Measurements from ENCODE around the gene HCAR3.
"Not testable (repeated sequence)": the region's sequence is repeated elsewhere in the genome, so short reads cannot be mapped to it uniquely, and the experiment has no call there.

DNA sequence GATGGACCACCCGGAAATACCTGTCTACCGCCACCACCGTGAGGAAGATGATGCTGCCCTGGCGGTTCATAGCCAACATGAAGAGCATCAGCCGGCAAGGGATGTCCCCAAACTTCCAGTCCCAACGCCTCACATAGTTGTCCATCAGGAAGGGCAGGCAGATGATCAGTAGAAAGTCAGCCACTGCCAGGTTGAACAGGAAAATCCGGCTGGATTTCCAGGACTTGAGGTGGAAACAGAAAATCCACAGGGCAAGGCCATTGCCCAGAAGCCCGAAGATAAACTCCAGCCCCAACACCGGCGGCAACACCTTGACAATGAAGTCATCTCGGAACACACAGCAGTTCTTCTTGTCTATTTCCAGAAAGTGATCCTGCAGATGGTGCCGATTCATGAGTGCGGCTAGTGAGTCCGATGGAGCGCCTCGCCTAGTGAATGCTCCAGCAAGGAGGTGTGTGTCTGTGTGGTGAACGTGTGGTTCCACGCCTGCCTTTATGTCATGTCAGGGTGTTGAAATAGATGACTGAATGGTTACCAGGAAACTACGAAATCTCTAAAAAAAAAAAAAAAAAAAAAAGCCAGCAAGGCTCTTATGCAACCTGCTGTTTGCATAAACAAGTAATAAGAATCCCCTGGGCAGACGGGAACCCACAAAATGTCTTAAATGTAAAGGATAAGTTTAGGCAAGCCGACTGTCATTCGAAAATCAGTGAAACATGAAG, 13.6 kb downstream of the HCAR3 start, which contains the start of gene HCAR2:
- not testable (repeated sequence) for TF ChIP-seq SNAI2, ZFP3, ESRRG (CRISPR knock-in tag; IDR thresholded peaks at IDR 0.05)
- TF ChIP-seq, protein P1, sequence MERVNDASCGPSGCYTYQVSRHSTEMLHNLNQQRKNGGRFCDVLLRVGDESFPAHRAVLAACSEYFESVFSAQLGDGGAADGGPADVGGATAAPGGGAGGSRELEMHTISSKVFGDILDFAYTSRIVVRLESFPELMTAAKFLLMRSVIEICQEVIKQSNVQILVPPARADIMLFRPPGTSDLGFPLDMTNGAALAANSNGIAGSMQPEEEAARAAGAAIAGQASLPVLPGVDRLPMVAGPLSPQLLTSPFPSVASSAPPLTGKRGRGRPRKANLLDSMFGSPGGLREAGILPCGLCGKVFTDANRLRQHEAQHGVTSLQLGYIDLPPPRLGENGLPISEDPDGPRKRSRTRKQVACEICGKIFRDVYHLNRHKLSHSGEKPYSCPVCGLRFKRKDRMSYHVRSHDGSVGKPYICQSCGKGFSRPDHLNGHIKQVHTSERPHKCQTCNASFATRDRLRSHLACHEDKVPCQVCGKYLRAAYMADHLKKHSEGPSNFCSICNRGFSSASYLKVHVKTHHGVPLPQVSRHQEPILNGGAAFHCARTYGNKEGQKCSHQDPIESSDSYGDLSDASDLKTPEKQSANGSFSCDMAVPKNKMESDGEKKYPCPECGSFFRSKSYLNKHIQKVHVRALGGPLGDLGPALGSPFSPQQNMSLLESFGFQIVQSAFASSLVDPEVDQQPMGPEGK (CRISPR knock-in tag; IDR thresholded peaks at IDR 0.05; ENCODE audit: borderline replicate concordance) = not testable (repeated sequence)
- TF ChIP-seq, protein P2, sequence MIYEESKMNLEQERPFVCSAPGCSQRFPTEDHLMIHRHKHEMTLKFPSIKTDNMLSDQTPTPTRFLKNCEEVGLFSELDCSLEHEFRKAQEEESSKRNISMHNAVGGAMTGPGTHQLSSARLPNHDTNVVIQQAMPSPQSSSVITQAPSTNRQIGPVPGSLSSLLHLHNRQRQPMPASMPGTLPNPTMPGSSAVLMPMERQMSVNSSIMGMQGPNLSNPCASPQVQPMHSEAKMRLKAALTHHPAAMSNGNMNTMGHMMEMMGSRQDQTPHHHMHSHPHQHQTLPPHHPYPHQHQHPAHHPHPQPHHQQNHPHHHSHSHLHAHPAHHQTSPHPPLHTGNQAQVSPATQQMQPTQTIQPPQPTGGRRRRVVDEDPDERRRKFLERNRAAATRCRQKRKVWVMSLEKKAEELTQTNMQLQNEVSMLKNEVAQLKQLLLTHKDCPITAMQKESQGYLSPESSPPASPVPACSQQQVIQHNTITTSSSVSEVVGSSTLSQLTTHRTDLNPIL (CRISPR knock-in tag; IDR thresholded peaks at IDR 0.05; ENCODE audit: low read depth) = not testable (repeated sequence)

Data from SK-N-SH treated with all-trans-retinoic acid at 6 μM for 48 hours (cell line).